Measurements from ENCODE around the gene NOTUM.

DNA sequence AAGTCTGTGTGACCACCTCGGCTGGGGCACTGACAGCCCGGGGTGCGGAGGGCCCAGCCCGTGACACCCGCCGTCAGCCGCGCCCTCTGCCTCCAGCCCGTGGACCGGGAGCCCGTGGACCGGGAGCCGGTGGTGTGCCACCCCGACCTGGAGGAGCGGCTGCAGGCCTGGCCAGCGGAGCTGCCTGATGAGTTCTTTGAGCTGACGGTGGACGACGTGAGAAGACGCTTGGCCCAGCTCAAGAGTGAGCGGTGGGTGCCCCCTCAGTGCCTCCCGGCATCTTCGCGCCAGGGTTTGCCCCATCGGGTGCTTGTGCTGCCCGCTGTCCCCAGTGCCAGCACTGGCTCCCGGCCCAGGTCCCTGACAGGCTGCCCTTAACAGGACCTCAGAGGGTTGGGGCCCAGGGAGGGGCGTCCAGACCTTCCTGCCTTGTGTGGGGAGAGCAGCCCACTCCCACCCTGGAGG is 48.0 kb upstream of the NOTUM start:
- TF ChIP-seq ZNF785 (tag by site-specific recombination; IDR thresholded peaks at IDR 0.05), result no peak
- TF ChIP-seq, protein P1, sequence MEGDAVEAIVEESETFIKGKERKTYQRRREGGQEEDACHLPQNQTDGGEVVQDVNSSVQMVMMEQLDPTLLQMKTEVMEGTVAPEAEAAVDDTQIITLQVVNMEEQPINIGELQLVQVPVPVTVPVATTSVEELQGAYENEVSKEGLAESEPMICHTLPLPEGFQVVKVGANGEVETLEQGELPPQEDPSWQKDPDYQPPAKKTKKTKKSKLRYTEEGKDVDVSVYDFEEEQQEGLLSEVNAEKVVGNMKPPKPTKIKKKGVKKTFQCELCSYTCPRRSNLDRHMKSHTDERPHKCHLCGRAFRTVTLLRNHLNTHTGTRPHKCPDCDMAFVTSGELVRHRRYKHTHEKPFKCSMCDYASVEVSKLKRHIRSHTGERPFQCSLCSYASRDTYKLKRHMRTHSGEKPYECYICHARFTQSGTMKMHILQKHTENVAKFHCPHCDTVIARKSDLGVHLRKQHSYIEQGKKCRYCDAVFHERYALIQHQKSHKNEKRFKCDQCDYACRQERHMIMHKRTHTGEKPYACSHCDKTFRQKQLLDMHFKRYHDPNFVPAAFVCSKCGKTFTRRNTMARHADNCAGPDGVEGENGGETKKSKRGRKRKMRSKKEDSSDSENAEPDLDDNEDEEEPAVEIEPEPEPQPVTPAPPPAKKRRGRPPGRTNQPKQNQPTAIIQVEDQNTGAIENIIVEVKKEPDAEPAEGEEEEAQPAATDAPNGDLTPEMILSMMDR (tag by site-specific recombination; IDR thresholded peaks at IDR 0.05), result no peak
- TF ChIP-seq SP7 (tag by site-specific recombination; IDR thresholded peaks at IDR 0.05), result no peak
- no peak for TF ChIP-seq MEIS1 (CRISPR knock-in tag; IDR thresholded peaks at IDR 0.05; ENCODE audit: borderline replicate concordance)
- TF ChIP-seq ZFP3 (tag by site-specific recombination; IDR thresholded peaks at IDR 0.05; ENCODE audit: low read depth), result no peak
- no peak for TF ChIP-seq ZNF274 (IDR thresholded peaks at IDR 0.05; ENCODE audit: low read length)
- no peak for TF ChIP-seq ZNF274 (tag by site-specific recombination; IDR thresholded peaks at IDR 0.05; ENCODE audit: borderline replicate concordance)
- no peak for TF ChIP-seq ZSCAN30 (tag by site-specific recombination; IDR thresholded peaks at IDR 0.05)
- TF ChIP-seq, protein P2, sequence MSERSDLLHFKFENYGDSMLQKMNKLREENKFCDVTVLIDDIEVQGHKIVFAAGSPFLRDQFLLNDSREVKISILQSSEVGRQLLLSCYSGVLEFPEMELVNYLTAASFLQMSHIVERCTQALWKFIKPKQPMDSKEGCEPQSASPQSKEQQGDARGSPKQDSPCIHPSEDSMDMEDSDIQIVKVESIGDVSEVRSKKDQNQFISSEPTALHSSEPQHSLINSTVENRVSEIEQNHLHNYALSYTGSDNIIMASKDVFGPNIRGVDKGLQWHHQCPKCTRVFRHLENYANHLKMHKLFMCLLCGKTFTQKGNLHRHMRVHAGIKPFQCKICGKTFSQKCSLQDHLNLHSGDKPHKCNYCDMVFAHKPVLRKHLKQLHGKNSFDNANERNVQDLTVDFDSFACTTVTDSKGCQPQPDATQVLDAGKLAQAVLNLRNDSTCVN (tag by site-specific recombination; optimal IDR thresholded peaks at IDR 0.05), result no peak
- TF ChIP-seq ZBTB17 (tag by site-specific recombination; IDR thresholded peaks at IDR 0.05), result no peak
- TF ChIP-seq ZNF791 (tag by site-specific recombination; IDR thresholded peaks at IDR 0.05), result no peak
- TF ChIP-seq, protein P3, sequence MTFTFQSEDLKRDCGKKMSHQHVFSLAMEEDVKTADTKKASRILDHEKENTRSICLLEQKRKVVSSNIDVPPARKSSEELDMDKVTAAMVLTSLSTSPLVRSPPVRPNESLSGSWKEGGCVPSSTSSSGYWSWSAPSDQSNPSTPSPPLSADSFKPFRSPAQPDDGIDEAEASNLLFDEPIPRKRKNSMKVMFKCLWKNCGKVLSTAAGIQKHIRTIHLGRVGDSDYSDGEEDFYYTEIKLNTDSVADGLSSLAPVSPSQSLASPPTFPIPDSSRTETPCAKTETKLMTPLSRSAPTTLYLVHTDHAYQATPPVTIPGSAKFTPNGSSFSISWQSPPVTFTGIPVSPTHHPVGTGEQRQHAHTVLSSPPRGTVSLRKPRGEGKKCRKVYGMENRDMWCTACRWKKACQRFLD (tag by site-specific recombination; IDR thresholded peaks at IDR 0.05), result no peak
- TF ChIP-seq, protein P4, sequence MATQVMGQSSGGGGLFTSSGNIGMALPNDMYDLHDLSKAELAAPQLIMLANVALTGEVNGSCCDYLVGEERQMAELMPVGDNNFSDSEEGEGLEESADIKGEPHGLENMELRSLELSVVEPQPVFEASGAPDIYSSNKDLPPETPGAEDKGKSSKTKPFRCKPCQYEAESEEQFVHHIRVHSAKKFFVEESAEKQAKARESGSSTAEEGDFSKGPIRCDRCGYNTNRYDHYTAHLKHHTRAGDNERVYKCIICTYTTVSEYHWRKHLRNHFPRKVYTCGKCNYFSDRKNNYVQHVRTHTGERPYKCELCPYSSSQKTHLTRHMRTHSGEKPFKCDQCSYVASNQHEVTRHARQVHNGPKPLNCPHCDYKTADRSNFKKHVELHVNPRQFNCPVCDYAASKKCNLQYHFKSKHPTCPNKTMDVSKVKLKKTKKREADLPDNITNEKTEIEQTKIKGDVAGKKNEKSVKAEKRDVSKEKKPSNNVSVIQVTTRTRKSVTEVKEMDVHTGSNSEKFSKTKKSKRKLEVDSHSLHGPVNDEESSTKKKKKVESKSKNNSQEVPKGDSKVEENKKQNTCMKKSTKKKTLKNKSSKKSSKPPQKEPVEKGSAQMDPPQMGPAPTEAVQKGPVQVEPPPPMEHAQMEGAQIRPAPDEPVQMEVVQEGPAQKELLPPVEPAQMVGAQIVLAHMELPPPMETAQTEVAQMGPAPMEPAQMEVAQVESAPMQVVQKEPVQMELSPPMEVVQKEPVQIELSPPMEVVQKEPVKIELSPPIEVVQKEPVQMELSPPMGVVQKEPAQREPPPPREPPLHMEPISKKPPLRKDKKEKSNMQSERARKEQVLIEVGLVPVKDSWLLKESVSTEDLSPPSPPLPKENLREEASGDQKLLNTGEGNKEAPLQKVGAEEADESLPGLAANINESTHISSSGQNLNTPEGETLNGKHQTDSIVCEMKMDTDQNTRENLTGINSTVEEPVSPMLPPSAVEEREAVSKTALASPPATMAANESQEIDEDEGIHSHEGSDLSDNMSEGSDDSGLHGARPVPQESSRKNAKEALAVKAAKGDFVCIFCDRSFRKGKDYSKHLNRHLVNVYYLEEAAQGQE (tag by site-specific recombination; IDR thresholded peaks at IDR 0.05), result no peak

Data from HEK293 (cell line).